Activated gamma-delta T cell treated with Interleukin-2 at 50 U/mL for 16 hours (primary cell): ENCODE data around the gene BLOC1S3.

Source experiments
- DNase-seq: peaks from one replicate; pipeline ENCODE4 v3.0.0-alpha.2; 2020

The BLOC1S3 gene, protein sequence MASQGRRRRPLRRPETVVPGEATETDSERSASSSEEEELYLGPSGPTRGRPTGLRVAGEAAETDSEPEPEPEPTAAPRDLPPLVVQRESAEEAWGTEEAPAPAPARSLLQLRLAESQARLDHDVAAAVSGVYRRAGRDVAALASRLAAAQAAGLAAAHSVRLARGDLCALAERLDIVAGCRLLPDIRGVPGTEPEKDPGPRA

DNA sequence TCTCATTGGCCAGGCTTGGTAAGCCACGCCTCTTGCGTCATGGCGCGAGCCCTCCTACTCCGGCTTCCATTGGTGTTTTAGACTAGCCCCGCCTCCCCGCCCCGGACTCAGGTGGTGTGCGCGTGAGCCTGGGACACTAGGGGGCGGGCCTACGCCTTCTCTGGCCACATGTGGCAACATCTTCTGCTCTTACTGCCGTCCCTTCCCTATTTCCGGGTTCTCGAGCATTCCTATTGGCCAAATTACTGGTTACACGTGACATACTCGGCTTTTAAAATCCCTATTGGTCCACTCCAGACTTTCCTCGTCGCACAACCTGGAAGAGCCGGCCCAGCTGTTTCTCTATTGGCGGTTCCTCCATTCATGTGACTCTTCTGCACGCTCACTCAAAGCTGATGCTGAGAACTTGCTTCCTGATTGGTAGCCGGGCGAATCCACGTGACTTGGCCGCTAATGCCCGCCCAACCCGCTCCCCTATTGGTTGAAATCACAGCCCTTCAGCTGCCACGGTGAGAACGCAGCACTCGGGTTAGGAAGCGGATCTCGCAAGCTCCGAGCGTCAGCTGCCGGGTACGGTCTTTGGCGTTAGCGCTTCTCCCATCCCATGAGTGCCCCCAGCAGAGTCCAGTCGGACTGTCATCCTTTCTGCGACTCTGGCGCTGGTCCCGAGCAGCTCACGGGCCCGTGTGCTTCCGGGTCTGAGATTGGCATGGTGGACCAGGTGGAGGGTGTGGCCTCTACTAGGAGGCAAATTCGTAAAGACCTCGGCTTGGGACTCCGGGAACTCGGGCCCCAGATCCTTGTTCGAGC, at the start of gene BLOC1S3:
Gene BLOC1S3, plus strand, starts transcription at position 523 of the 810 bp plus-strand sequence. CDS start 513 bp downstream, outside the sequence.
- peak; percentile 100 for DNase-seq

DNA sequence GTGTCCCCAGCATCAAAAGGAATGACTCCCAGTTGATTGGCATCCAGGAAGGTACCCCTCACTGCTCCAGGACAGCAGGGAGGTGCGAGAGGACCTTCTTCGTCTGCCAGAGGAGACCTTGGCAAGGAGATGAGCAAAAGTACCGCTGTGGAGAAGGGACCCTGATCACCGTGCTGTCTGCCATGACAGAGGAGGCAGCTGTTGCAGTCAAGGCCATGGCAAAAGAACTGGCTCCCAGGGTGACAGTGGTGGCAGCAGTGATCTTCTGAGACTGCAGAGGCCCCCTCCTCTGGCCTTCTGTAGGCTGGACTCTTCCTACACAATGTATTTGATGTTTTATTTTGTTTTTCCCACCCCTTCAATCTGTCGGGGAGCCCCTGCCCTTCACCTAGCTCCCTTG, 49.8 kb upstream of the BLOC1S3 start:
- no peak for DNase-seq

DNA sequence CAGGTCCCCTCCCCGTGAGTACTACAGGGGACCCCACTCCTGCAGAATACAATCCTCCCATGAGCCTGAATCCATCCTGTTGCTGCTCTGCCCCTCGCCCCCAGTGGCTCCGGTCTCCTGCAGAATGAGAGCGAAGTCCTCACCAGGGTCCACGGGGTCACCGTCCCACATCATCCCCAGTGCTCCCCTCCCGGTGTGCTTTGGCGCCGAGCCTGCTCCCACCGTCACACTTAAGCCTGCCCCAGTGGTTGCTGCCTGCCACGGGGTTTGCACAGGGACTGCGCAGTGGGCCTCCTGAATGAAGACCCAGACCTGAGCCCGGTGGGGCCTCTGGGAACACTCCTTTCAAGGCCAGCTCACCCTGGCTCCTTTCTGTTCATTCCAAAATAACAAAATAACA, 48.3 kb upstream of the BLOC1S3 start:
- no peak for DNase-seq

DNA sequence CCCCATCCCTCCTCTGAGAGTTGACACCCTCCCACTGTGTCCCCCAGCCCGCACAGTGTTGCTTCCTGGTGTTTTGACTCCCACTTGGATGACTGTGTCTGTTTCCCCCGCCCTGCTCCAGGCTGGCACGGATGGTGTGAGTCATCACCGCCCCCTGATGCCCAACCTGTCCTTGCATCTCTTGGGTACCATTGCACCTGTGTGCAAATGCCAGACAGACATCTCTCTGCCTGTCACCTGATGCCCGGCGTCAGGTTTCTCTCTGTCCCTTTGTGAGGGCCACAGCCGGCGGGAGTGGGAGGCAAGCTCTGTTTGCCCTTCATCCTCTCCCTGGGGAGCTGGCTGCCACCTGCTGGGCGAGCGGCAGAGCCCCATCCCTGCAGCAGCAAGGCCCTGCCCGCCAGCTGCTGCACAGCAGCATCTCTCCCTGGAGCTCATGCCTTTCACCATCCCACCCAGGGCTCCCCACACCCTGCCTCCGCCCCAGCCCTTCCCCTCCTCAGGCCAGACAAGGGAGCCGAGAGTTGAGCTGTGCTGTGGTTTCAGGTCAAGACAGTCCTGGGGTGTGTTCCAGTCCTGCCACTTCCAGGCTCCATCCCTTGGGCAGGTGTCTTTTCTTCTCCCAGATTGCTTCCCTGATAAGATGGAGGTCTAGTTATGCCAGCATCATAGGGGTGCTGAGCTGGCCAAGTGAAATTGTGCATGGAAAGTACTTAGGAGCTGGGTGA, 47.5 kb upstream of the BLOC1S3 start:
- DNase-seq, result no peak

DNA sequence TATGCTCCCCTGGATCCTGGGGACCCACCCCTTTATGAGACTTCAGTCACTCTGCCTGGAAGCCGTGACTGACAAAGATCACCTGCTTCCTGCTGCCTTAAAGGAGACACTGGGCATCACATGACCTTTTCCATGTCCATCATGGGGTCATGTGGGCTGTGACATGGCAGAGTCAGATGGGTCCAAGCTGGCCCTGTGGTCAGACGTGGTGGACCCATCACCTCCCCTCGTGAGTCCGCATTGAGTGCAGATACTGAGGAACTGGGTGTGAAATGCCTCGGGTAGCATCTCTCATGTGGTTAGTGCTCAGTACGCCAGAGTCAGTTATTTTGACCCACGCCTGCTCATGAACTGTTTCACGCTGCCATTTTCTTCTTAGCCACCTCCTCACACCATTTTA, 44.9 kb upstream of the BLOC1S3 start:
- no peak for DNase-seq

DNA sequence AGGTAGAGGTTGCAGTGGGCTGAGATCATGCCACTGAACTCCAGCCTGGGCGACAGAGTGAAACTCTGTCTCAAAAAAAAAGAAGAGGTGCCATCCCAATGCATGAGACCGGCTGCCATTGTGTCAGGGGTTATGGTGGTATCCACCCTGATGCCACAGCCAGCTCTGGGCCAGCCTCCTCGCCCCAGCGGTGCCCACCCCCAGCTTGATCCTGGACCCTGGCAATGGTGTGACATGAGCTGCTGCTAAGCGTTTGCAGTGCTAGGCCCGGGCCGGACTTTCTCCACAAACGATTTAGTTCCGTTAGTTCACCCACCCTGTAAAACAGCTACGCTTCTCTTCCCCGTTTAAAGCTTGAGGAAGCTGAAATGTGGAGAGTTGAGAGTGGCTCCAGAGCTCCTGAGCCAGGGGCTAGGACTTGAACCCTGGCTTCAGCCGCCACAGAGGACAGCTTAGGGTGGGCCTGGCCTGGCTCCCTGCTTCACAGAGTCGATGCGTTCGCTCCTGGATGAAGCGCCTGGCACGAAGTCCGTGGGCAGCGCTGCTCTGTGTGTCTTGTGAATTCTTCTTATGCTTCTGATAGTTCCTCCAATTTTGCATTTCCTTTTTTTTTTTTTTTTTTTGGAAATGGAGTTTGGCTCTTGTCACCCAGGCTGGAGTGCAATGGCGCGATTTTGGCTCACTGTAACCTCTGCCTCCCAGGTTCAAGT, 43.3 kb upstream of the BLOC1S3 start:
- no peak for DNase-seq

DNA sequence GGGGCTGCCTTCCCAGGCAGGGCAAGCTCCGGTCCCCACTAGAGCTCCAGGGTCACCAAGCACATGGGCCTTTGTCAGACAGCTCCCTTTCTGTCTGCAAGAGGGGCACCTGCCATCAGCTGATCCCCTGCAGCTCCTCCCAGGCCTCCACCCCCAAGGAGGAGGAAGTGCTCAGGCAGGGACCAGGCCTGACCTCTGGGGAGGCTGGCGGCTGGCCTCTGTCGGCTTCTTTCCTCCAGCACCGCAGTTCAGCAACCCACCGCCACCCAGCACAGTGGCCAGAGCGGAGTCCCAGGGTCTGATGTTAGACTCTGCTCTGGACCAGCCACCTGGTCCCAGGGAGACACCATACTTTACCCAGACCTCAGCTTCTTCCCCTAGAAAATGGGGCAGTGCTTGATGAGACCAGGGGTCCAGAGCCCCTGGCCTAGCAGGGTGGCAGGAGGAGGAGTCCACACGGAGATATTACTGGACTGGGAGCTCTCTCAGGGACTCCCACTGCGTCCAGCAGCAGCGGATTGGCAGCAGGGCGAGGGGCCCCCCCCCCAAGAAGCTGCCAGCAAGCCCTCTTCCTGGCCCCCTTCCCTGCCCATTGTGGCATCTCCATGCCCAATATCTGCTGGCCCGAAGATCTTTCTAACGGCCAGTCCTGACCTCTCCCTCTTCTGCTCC, 41.9 kb upstream of the BLOC1S3 start:
- no peak for DNase-seq

DNA sequence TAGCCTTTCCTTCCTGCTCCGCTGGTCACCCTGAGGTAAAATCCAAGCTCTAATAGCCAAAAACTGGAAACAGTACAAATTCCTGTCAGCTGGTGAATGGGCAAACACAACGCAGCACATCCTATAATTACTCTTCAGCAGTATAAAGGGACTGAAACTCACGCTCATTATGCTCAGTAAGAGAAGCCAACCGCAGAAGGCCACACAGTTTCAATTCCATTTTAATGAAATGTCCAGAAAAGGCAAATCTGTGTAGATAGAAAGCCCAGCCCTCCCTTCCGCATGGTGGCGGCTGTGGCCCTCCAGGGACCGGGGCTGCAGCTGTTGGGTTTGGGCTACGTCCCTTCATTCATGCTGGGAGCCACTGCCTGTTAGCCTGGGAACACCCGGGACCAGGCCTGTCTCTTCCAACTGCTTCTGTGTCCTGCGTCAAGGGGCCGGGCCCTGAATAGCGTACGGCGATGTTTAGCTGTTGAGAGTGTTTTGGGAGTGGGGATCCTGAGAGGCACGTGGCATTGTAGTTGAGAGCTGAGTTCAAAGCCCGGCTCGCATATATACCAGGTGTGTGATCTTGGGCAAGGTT, 41.3 kb upstream of the BLOC1S3 start:
- no peak for DNase-seq

DNA sequence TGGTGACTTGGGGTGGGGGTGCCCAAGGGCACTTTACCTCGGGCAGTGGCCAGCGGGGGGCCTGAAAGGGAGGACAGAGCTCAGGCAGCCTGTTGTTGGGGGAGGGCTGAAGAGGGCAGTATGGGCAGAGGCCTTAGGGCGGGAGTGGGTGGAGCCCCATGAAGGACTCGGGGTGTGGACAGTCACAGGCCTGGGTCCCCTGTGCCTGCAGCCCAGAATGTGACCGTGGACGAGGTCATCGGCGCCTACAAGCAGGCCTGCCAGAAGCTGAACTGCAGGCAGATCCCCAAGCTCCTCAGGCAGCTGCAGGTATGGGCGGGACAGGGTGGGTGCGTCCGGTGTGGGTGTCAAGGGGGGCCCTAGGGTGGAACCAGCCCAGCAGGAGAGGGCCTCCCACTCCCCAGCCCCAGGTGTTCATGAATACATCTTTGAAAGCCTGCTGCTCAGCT, 40.3 kb upstream of the BLOC1S3 start:
- no peak for DNase-seq

DNA sequence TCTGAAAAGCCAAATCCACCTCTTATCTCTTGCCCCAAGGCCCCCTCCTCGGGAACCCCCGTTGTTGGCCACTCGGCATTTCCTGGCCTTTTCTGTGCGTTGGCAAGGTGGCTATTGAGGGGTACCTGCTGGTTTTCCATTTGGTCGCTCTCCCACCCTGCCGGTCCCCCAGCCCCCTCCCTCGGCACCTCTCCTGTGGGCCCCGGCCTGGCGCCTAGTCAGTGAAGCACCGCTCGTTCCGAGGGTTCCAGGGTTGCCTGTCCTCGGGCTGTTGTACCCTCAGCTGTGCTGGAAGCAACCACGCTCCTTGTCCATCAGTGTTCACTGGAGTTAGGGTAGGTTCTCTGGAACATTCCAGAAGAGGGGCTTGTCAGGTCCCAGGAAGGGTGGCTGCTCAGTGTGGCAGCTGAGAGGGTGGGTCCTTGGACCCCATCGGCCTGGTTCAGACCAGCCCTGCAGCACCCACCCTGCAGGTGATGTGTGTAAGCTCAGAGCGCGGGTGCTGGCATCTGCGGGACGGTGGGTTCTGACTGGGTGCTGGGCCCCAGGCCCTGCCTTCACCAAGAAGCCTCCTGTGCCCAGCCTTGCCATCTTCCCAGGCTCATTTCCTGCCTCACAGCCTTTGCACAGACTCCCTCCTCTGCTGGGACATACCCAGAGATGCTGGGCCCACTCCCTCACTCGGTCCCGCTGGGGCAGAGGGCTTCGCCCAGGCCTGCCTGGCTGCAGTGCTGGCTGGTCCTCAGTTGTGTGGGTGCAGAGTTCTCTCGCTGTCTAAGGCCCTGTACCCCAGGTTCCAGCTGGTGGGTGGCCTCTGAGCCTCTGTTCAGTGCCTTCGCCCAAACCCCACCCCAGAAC, 39.1 kb upstream of the BLOC1S3 start:
- DNase-seq, result no peak

DNA sequence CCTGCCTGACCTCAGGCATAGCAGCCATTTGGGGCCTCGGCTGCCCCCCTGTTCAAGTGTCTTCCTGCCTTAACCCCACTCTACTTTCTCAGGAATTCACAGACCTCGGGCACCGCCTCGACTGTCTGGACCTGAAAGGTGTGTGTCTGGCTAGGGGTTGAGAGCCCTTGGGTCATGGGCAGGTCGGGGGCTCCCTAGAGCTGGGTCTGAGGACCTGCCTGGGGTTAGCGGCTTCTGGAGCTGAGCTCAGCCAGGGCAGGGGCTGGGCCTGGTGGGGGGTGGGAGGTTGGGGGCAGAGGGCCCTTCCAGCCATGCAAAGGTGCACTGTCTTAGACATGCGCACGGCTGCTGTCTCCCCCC, 38.5 kb upstream of the BLOC1S3 start:
- no peak for DNase-seq

DNA sequence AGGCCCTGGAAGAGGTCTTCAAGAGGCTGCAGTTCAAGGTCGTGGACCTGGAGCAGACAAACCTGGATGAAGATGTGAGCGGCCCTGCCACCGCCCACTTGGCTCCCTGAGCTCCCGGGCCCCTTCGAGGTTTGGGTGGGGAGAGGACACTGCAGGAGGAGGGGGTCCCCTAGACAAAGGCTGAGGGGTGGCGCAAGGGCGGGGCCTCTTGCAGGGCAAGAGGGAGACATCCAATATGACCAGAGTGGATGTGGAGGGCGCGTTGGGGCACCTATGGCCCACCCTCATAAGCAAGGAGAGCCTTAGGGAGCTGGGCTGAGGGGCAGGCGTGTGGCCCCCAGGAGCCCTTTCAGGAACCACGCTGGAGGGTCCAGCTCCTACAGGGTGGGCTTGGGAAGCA, 38.1 kb upstream of the BLOC1S3 start:
- no peak for DNase-seq

DNA sequence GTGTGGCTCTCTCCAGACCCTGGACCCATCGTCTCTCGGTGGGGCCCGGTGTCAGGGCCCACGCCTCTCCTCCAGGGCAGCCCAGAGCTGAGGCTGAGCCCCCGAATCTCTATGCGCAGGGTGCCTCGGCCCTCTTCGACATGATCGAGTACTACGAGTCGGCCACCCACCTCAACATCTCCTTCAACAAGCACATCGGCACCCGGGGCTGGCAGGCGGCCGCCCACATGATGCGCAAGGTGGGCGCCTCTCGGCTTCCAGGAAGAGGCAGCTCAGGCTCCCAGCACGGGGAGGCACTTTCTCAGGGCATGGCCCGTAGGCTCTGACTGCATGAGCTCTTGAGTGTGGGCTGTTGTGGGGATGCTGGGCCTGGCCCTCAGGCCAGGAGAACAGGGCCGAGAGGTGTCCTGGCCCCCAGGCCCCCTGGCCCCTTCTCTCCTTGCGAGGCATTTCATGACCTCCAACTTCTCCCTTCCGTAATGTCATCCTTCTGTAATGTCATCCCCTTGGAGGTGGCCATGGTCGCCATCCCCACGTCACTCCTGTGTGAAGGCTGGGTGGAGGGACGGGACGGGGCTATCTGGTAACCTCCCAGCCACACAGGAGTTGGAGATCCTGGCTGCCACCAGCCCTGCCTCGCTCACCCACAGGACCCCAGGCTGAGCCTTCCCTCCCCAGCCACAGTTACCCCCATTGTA, 37.2 kb upstream of the BLOC1S3 start:
- DNase-seq, result no peak

DNA sequence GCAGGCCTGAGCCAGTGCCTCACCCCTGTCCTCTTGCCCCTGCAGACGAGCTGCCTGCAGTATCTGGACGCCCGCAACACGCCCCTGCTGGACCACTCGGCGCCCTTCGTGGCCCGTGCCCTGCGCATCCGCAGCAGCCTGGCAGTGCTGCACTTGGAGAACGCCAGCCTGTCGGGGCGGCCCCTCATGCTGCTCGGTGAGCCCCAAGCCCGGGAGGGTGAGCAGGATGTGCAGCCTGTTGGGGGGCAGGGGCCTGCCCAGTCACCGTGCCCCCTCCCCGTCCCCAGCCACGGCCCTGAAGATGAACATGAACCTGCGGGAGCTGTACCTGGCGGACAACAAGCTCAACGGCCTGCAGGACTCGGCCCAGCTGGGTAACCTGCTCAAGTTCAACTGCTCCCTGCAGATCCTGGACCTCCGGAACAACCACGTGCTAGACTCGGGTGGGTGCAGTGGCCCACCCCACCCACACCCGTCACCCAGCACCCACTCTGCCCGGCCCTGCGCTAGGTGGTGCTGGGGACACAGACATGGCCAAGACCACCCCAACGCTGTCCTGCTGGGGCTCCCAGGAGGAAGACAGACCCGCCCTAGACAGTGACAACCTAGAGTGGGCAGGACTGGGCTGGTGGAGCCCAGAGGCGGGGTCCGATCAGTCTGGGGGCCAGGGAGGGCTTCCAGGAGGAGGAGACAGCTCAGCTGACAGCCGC, 36.4 kb upstream of the BLOC1S3 start:
- DNase-seq, result no peak

DNA sequence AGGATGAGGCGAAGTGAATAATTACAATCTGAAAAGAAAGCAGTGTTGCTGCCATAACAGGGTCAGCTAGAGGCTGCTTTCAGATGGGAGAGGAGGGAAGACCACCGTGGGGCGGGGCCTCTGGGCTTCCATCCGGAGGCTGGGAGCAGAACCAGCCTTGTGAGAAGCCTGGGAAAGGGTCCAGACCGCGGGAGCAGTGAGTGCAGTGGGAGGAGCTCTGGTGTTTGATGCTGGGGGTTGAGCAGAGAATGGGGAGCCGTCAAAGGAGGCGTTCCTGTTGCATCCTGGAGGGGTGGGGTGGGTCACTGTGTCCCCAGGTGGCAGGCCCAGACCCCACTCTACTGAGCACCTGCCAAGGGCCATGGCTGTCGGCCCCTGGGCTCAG, 35.9 kb upstream of the BLOC1S3 start:
- DNase-seq, result no peak

DNA sequence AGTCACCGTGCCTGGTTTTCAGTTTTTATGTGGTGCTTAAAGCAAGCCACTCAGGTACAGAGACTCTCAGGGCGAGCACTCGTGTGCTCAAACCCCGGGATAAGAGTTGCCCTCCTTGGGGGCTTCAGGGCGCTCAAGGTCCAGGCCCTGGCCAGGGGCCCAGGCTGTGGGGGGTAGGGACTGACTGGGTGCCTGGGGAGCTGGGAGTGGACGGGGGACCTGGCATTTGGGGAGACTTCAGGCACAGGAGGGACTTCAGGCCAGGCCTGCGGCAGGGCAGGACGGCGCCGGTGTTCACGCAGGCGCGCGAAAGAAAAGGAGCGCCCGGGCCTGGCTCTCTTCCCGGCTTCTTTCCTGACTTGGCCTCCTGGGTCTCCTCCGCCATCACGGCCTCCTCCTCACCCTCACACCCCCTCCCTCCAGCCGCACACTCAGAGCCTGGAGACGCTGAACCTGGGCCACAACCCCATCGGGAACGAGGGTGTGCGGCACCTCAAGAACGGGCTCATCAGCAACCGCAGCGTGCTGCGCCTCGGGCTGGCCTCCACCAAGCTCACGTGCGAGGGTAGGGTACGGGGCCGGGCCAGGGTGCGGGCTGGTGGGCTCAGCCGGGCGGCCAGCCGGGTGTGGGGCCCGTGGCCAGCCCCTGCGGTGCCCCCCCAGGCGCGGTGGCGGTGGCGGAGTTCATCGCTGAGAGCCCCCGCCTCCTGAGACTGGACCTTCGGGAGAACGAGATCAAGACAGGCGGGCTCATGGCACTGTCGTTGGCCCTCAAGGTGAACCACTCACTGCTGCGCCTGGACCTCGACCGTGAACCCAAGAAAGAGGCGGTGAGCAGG, 33.9 kb upstream of the BLOC1S3 start:
- no peak for DNase-seq

DNA sequence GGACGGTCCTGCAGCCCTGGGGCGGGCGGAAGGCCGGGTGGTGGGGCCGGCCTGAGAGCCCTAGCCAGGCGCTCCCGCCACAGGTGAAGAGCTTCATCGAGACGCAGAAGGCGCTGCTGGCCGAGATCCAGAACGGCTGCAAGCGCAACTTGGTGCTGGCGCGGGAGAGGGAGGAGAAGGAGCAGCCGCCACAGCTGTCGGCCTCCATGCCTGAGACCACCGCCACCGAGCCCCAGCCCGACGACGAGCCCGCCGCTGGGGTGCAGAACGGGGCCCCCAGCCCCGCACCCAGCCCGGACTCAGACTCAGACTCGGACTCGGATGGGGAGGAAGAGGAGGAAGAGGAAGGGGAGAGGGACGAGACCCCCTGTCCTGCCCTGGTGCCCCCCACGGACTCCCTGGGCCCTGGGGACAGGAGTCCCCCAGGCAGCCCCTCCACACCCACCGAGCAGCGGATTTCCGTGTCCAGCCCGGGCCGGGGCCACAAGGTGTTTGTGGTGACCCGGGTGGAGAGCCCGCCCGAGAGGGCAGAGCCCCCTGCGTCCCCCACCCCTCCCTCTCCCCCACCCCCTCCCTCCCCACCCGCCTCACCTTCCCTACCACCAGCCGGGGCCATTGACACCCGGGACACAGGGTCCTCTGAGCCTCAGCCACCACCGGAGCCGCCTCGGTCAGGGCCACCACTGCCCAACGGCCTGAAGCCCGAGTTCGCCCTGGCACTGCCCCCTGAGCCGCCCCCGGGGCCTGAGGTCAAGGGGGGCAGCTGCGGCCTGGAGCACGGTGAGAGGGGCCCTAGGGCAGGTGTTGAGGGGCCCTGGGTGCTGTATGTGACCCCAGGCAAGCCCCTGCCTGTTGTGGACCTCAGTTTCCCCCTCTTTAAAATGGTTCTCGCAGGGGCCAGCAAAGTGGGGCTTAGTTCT, 33.1 kb upstream of the BLOC1S3 start:
- no peak for DNase-seq

DNA sequence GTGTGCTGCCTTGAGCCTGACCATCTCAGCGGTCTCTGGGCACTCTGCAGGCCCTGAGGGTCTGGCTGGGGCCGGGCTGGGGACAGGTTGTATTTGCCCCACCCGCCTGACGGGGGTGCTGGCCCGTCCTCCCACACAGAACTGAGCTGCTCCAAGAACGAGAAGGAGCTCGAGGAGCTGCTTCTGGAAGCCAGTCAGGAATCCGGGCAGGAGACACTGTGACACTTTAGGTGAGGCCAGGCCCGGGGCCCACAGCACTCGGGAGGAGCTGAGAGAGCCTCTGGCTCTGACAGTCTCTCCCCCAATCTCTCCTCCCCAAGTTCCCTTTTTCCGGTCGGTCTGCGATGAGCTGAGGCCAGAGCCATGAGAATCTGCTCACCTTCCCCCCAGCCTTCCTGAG, 32.3 kb upstream of the BLOC1S3 start:
- DNase-seq, result no peak
